ENCODE results near the gene B3GALT2. TPM values are rescaled to one million over a fixed set of nuclear protein-coding genes. Genes with fewer than 3 reads are reported as not detected.

The B3GALT2 gene
- total and polyA plus RNA-seq, 2 donors (not counting 3 experiments of a cell fraction or from before 2014, with no cell fraction given), result not detected

DNA sequence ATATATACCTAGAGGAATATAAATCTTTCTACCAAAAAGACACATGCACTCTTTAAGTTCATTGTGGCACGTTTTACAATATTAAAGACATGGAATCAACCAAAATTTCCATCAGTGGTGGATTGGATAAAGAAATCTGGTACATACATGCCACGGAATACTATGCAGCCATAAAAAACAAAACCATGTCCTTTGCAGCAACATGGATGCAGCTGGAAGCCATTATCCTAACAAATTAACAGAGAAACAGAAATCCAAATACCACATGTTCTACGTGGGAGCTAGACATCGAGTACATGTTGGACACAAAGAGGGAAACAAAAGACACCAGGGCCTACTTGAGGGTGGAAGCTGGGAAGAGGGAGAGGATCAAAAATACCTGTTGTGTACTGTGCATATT, 33.0 kb upstream of the B3GALT2 start:
- CTCF ChIA-PET, result no interaction called here
- FAIRE-seq, result no peak

More for the DNA sequence above, 33.0 kb upstream of the B3GALT2 start:
- H3K4me1 ChIP-seq (ENCODE audit: control insufficient read depth, extremely low read depth, insufficient read depth, low read length), result no peaks in the 10 kb centered on the region
- no peak overlapping the region for H3K9ac ChIP-seq (replicated peaks; ENCODE audit: extremely low read depth, insufficient read depth, low read length)
- intact Hi-C loops (cut with micrococcal nuclease) (no loop called here), dilution Hi-C loops (cut with MboI; ENCODE audit: extremely low pct_ligation_motif_present, low sequenced_read_pairs) (no loop called here)
- H3K9me1 ChIP-seq (replicated peaks; ENCODE audit: control insufficient read depth, extremely low read depth, insufficient read depth, low read length), result no peaks in the 10 kb centered on the region
- no peaks in the 10 kb centered on the region for H3K27me3 ChIP-seq (ENCODE audit: control insufficient read depth in 2 of 2, insufficient read depth in 2 of 2, low read length in 2 of 2)
- TF ChIP-seq, protein P1, sequence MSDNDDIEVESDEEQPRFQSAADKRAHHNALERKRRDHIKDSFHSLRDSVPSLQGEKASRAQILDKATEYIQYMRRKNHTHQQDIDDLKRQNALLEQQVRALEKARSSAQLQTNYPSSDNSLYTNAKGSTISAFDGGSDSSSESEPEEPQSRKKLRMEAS (IDR thresholded peaks at IDR 0.05; ENCODE audit: insufficient read depth, insufficient read length), result no peak
- TF ChIP-seq POLR2AphosphoS5 (IDR thresholded peaks at IDR 0.05; ENCODE audit: insufficient read depth, low read depth, low read length), result no peak
- no peak for TF ChIP-seq MYC (IDR thresholded peaks at IDR 0.05; ENCODE audit: low read depth, low read length)
- TF ChIP-seq GATA2 (IDR thresholded peaks at IDR 0.05; ENCODE audit: insufficient read depth, insufficient read length, low read depth, low read length), result no peak
- no peak for TF ChIP-seq POLR2A (IDR thresholded peaks at IDR 0.05; ENCODE audit: low read depth, low read length)
- TF ChIP-seq, protein P2, sequence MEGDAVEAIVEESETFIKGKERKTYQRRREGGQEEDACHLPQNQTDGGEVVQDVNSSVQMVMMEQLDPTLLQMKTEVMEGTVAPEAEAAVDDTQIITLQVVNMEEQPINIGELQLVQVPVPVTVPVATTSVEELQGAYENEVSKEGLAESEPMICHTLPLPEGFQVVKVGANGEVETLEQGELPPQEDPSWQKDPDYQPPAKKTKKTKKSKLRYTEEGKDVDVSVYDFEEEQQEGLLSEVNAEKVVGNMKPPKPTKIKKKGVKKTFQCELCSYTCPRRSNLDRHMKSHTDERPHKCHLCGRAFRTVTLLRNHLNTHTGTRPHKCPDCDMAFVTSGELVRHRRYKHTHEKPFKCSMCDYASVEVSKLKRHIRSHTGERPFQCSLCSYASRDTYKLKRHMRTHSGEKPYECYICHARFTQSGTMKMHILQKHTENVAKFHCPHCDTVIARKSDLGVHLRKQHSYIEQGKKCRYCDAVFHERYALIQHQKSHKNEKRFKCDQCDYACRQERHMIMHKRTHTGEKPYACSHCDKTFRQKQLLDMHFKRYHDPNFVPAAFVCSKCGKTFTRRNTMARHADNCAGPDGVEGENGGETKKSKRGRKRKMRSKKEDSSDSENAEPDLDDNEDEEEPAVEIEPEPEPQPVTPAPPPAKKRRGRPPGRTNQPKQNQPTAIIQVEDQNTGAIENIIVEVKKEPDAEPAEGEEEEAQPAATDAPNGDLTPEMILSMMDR (IDR thresholded peaks at IDR 0.05; ENCODE audit: extremely low read depth in 1 of 2, insufficient read depth in 1 of 2, low read depth in 1 of 2, low read length in 2 of 2), result no peak
- TF ChIP-seq FOS (IDR thresholded peaks at IDR 0.05; ENCODE audit: borderline replicate concordance, insufficient read depth, low read length), result no peak
- no peak for TF ChIP-seq JUN (IDR thresholded peaks at IDR 0.05; ENCODE audit: borderline replicate concordance, insufficient read depth, insufficient read length, low read depth)
- no peak for TF ChIP-seq EZH2 (IDR thresholded peaks at IDR 0.05; ENCODE audit: borderline replicate concordance, low read depth, low read length, severe bottlenecking)
- H3K36me3 ChIP-seq (ENCODE audit: control insufficient read depth in 2 of 2, extremely low read depth in 1 of 2, insufficient read depth in 2 of 2, low read length in 2 of 2), result peaks cover 0 to 5% of the 10 kb centered on the region in 2 experiments
- POLR2A ChIA-PET, result no interaction called here
- BruUV-seq (replicated peaks), result no TSS peak
- H3K4me2 ChIP-seq (ENCODE audit: insufficient read depth, low read length), result no peak overlapping the region
- no peak overlapping the region for H3K27ac ChIP-seq (ENCODE audit: insufficient read depth, low read depth, low read length)
- no peaks in the 10 kb centered on the region for H4K20me1 ChIP-seq (replicated peaks; ENCODE audit: control insufficient read depth, extremely low read depth, insufficient read depth, low read length)
- no peak overlapping the region for H3K4me3 ChIP-seq (replicated peaks in 1 of 3; ENCODE audit: insufficient read depth in 1 of 3, low read depth in 1 of 3, low read length in 3 of 3)
- peaks cover 2% of the 10 kb centered on the region for H3K79me2 ChIP-seq (ENCODE audit: control insufficient read depth, insufficient read depth, low read length)
- no peak overlapping the region for H2AFZ ChIP-seq (ENCODE audit: low read depth, low read length)
- H3K9me3 ChIP-seq (replicated peaks; ENCODE audit: control insufficient read depth, insufficient read depth, low read length), result no peaks in the 10 kb centered on the region
- no peak for DNase-seq (ENCODE audit: low read depth, low spot score)

Measured in endothelial cell of umbilical vein (primary cell).